Measurements from ENCODE around the gene PREPL. TPM values are rescaled to one million over a fixed set of nuclear protein-coding genes. Genes with fewer than 3 reads are reported as not detected.

PREPL gene
- polyA plus RNA-seq, 3 donors = 2.6 to 10.8 (median 8.0) TPM

DNA sequence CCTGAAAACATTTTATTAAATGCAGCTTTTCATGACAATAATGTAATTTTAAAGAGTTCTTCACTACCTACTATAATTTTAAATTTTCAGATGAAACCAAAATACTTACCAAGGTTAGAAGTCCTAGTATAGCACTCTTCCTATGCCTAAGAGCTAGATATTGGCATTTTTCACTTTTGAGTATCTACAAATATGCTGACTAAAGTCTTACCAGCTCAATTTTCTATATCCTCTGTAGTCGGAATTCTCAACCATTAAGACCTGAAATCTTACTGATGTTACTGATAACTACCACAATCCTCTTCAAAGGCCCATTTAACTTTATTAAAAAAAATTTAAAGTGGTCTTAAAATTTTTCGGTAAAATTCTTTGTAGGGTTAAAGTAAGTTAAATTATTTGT lies 32.0 kb downstream of the PREPL start:
- no CpG with 5 or more reads among the region's 2 CpGs for WGBS (ENCODE audit: insufficient coverage)
- Histone ChIP-seq H4K20me1 (ENCODE audit: insufficient read depth, low read length) (no peaks in the 10 kb centered on the region), H2AFZ (ENCODE audit: insufficient read depth, low read depth, low read length, poor library complexity, severe bottlenecking) (no peak overlapping the region), H3K4me3 (replicated peaks in 1 of 3; ENCODE audit: low read depth in 2 of 3, low read length in 3 of 3) (no peak overlapping the region), H3K4me2 (replicated peaks; ENCODE audit: extremely low read depth, low read length, poor library complexity, severe bottlenecking) (no peak overlapping the region), H3K9ac (ENCODE audit: insufficient read depth, low read length, poor library complexity, severe bottlenecking) (no peak overlapping the region), H3K27ac (ENCODE audit: low read depth in 1 of 2, low read length in 2 of 2) (no peak overlapping the region), H3K79me2 (ENCODE audit: insufficient read depth, low read length) (no peaks in the 10 kb centered on the region), H3K4me1 (ENCODE audit: control insufficient read depth in 1 of 2, insufficient read depth in 2 of 2, low read length in 2 of 2) (no peaks in the 10 kb centered on the region), H3K36me3 (replicated peaks in 1 of 2; ENCODE audit: control insufficient read depth in 1 of 2, insufficient read depth in 2 of 2, low read length in 2 of 2) (peaks cover 39 to 85% of the 10 kb centered on the region in 2 donors), H3K27me3 (ENCODE audit: control insufficient read depth in 2 of 2, insufficient read depth in 2 of 2, low read length in 2 of 2) (no peaks in the 10 kb centered on the region), H3K9me3 (replicated peaks in 1 of 2; ENCODE audit: control insufficient read depth in 1 of 2, insufficient read depth in 1 of 2, low read length in 2 of 2) (no peaks in the 10 kb centered on the region)
- TF ChIP-seq, protein P1, sequence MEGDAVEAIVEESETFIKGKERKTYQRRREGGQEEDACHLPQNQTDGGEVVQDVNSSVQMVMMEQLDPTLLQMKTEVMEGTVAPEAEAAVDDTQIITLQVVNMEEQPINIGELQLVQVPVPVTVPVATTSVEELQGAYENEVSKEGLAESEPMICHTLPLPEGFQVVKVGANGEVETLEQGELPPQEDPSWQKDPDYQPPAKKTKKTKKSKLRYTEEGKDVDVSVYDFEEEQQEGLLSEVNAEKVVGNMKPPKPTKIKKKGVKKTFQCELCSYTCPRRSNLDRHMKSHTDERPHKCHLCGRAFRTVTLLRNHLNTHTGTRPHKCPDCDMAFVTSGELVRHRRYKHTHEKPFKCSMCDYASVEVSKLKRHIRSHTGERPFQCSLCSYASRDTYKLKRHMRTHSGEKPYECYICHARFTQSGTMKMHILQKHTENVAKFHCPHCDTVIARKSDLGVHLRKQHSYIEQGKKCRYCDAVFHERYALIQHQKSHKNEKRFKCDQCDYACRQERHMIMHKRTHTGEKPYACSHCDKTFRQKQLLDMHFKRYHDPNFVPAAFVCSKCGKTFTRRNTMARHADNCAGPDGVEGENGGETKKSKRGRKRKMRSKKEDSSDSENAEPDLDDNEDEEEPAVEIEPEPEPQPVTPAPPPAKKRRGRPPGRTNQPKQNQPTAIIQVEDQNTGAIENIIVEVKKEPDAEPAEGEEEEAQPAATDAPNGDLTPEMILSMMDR (IDR thresholded peaks at IDR 0.05) = no peak
- DNase-seq = no peak
- intact Hi-C loops (cut with micrococcal nuclease) = no loop called here
- H3K4me1 Mint-ChIP-seq = no peaks in the 10 kb centered on the region
- H3K9me3 Mint-ChIP-seq = no peaks in the 10 kb centered on the region
- H3K27me3 Mint-ChIP-seq (ENCODE audit: low read depth in 3 of 3) = no peaks in the 10 kb centered on the region
- no peak overlapping the region for H3K4me3 Mint-ChIP-seq
- no peak overlapping the region for H3K27ac Mint-ChIP-seq
- peaks cover 54 to 62% of the 10 kb centered on the region in 2 donors for H3K36me3 Mint-ChIP-seq

DNA sequence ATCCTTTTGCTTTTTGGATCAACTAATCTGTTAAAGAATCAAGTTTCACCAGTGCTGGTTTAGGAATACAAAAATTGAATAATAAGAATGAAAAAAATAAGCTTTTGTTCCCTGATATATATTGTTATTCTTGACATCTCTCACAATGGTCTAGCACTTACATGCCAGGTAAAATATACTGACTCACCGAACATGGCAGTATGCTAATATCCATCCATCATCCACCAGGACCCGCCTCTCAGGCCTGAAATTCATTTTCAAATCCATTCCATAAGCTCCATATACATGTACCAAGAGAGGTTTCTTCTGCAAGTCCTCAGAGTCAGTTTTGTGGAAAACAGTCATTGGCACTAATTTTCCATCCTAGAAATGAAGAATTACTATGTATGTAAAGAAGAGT lies 32.5 kb downstream of the PREPL start:
- H3K27me3 Mint-ChIP-seq (ENCODE audit: low read depth in 3 of 3) = no peaks in the 10 kb centered on the region
- Histone ChIP-seq H3K9me3 (replicated peaks in 1 of 2; ENCODE audit: control insufficient read depth in 1 of 2, insufficient read depth in 1 of 2, low read length in 2 of 2) (no peaks in the 10 kb centered on the region), H3K27me3 (ENCODE audit: control insufficient read depth in 2 of 2, insufficient read depth in 2 of 2, low read length in 2 of 2) (no peaks in the 10 kb centered on the region), H3K9ac (ENCODE audit: insufficient read depth, low read length, poor library complexity, severe bottlenecking) (no peak overlapping the region), H3K4me2 (replicated peaks; ENCODE audit: extremely low read depth, low read length, poor library complexity, severe bottlenecking) (no peak overlapping the region), H3K79me2 (ENCODE audit: insufficient read depth, low read length) (no peaks in the 10 kb centered on the region), H4K20me1 (ENCODE audit: insufficient read depth, low read length) (no peaks in the 10 kb centered on the region), H3K4me1 (ENCODE audit: control insufficient read depth in 1 of 2, insufficient read depth in 2 of 2, low read length in 2 of 2) (no peaks in the 10 kb centered on the region), H3K36me3 (replicated peaks in 1 of 2; ENCODE audit: control insufficient read depth in 1 of 2, insufficient read depth in 2 of 2, low read length in 2 of 2) (peaks cover 40 to 86% of the 10 kb centered on the region in 2 donors), H3K27ac (ENCODE audit: low read depth in 1 of 2, low read length in 2 of 2) (no peak overlapping the region), H2AFZ (ENCODE audit: insufficient read depth, low read depth, low read length, poor library complexity, severe bottlenecking) (no peak overlapping the region), H3K4me3 (replicated peaks in 1 of 3; ENCODE audit: low read depth in 2 of 3, low read length in 3 of 3) (no peak overlapping the region)
- H3K4me1 Mint-ChIP-seq = no peaks in the 10 kb centered on the region
- TF ChIP-seq, protein P1 (IDR thresholded peaks at IDR 0.05) = no peak
- no peak for DNase-seq
- no peak overlapping the region for H3K4me3 Mint-ChIP-seq
- peaks cover 59 to 64% of the 10 kb centered on the region in 2 donors for H3K36me3 Mint-ChIP-seq
- no peak overlapping the region for H3K27ac Mint-ChIP-seq
- no CpG with 5 or more reads among the region's 2 CpGs for WGBS (ENCODE audit: insufficient coverage)
- intact Hi-C loops (cut with micrococcal nuclease) = no loop called here
- H3K9me3 Mint-ChIP-seq = no peaks in the 10 kb centered on the region

All from CD14-positive monocyte (primary cell).